Epithelial cell of proximal tubule (primary cell): ENCODE measurements around the gene DHX9. TPM values are rescaled to one million over a fixed set of nuclear protein-coding genes. Genes with fewer than 3 reads are reported as not detected.

Experiments
- DNase-seq: peaks from one replicate; pipeline ENCODE4 v3.0.0-alpha.2; 2011; ENCODE audit warnings: low read depth
- H3K4me3 ChIP-seq: 2 replicates; pipeline ENCODE4 v1.5.1; 2011; ENCODE audit warnings: low read depth, mild to moderate bottlenecking, low read length
- CTCF ChIP-seq: conservative IDR thresholded peaks from 2 replicates; pipeline ENCODE4 v1.5.1; 2012; ENCODE audit warnings: low read depth, mild to moderate bottlenecking, low read length
- total RNA-seq: library from RNA; depleted of rRNA; stranded (reverse); fragments of >200 nt; gene quantifications from 2 replicates; pipeline ENCODE4 v1.2.3, GENCODE V29; 2015

Gene DHX9
- total RNA-seq, 1 donor from 2014 or later: 154 TPM

DNA sequence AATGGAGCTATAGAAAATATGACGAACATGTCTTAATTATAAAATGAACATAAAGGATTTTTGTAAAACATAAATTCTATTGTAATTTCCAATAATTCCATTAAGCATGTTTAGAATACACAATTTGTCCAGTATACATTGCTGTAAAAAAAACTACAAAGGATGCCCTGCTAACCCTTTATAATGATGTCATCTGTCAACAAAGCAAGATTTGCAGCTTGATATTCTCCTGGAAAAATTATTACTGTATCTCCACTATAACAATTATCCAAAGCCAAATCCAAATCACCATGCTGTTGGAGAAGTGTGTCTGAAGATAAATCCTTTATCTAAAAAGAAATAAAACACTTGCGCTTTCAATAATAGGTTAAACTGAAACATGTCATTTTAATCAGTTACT lies 66.2 kb downstream of the DHX9 start:
- TF ChIP-seq CTCF: no peak
- no peak overlapping the region for H3K4me3 ChIP-seq
- DNase-seq: no peak

- H3K4me3 ChIP-seq: no peak overlapping the region
- no peak for TF ChIP-seq CTCF
- DNase-seq: no peak
These were observed 70.4 kb downstream of the DHX9 start for GRCh38 chr1:182909578-182909977.

GRCh38 chr1:182910143-182910542 lies 71.0 kb downstream of the DHX9 start:
- peak; percentile 6 for TF ChIP-seq CTCF
- no peak overlapping the region for H3K4me3 ChIP-seq
- DNase-seq: no peak

DNA sequence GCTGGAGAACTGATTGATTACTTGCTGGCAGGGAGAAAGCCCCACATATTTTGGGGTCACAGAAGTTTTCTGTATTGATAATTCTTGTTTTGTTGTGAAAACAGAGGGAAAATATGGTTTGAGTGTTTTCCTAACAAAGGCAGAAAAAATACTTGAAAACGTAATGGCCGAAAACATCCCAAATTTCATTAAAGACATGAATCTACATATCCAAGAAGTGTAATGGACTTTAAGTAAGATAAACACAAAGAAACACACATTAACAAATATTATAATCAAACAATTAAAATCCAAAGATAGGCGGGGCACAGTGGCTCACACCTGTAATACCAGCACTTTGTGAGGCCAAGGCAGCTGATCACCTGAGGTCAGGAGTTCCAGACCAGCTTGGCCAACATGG lies 74.3 kb downstream of the DHX9 start:
- no peak for TF ChIP-seq CTCF
- no peak overlapping the region for H3K4me3 ChIP-seq
- no peak for DNase-seq

GRCh38 chr1:182917378-182917777 lies 78.2 kb downstream of the DHX9 start:
- no peak overlapping the region for H3K4me3 ChIP-seq
- no peak for DNase-seq
- no peak for TF ChIP-seq CTCF

- no peak overlapping the region for H3K4me3 ChIP-seq
- no peak for DNase-seq
- no peak for TF ChIP-seq CTCF
These were observed 86.5 kb downstream of the DHX9 start for GRCh38 chr1:182925661-182926060.

- no peak overlapping the region for H3K4me3 ChIP-seq
- no peak for TF ChIP-seq CTCF
- DNase-seq: no peak
These were observed 88.7 kb downstream of the DHX9 start for GRCh38 chr1:182927693-182928433.
